ENCODE data around the gene WDR75. TPM values are rescaled to one million over a fixed set of nuclear protein-coding genes. Genes with fewer than 3 reads are reported as not detected.
A peak's percentile ranks its signal among the peaks of the same experiment; 100 is the strongest.

Gene WDR75
- total and polyA plus RNA-seq, 9 of the 15 experiments (the other 6 are each of a cell fraction or from before 2014, with no cell fraction given) = 50.9 to 111 (median 76.4) TPM

DNA sequence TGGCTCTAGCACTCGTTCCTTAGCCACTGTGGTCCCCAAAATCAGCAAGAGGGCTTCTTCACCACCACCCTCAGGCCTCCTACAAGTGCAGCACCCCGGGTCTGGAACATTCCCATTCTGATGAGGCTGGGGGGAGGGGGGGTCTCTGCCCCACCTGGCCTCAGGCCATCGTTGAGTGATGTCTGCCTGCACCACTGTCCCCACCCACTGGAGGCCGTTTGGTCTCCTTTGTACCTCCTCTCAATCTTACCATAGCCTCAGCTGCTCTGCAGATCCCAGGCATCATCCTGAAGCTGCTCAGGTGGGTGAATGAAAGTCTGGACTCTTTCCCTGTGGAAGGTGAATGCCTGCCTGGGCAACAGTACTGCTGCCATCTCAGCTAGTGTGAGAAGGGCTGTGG is 42.3 kb downstream of the WDR75 start:
- ChIA-PET POLR2A (no interaction called here), CTCF (ENCODE audit: low intra/inter-chr PET ratio) (no interaction called here)
- Histone ChIP-seq H3K9ac (ENCODE audit: insufficient read depth in 1 of 2, low read depth in 2 of 2, low read length in 2 of 2) (no peak overlapping the region), H3K4me1 (replicated peaks in 1 of 2; ENCODE audit: control insufficient read depth in 2 of 2, insufficient read depth in 2 of 2, low read length in 2 of 2) (no peaks in the 10 kb centered on the region; a peak in 1 of 5 replicates), H3K9me1 (ENCODE audit: control insufficient read depth, insufficient read depth, low read length) (no peaks in the 10 kb centered on the region), H3K36me3 (ENCODE audit: control insufficient read depth, insufficient read depth, low read length) (no peaks in the 10 kb centered on the region), H3K79me2 (ENCODE audit: control insufficient read depth, insufficient read depth, low read length) (no peaks in the 10 kb centered on the region), H3K9me3 (replicated peaks; ENCODE audit: control insufficient read depth, insufficient read depth, low read depth, low read length) (no peaks in the 10 kb centered on the region), H3K27me3 (ENCODE audit: control insufficient read depth in 2 of 2, insufficient read depth in 2 of 2, low read length in 2 of 2) (no peaks in the 10 kb centered on the region), H3K27ac (ENCODE audit: extremely low read depth, low read depth, low read length) (no peak overlapping the region), H4K20me1 (replicated peaks; ENCODE audit: control insufficient read depth, insufficient read depth, low read length) (no peaks in the 10 kb centered on the region), H3K4me3 (no peak overlapping the region), H3K4me2 (ENCODE audit: insufficient read depth, low read length) (no peak overlapping the region), H2AFZ (ENCODE audit: low read depth, low read length) (no peak overlapping the region)
- FAIRE-seq = no peak
- intact Hi-C loops (cut with micrococcal nuclease) (no loop called here), in situ Hi-C loops (cut with MboI) (loop anchor here (10.0 to 25.0 kb wide), 2 partner anchors 151 to 579 kb away; partner anchors contain the start of gene MSTN)
- BruUV-seq (replicated peaks) = no TSS peak
- DNase-seq (ENCODE audit: extremely low read depth in 1 of 4, low spot score in 3 of 4) = no peak
- ATAC-seq = peak; percentile 42; the same call in 1 of the 3 replicates
- TF ChIP-seq ZBTB7A (IDR thresholded peaks at IDR 0.05; ENCODE audit: borderline replicate concordance, control insufficient read depth, low read depth, low read length) (peak; percentile 44; the same call in 1 of the 2 replicates), TCFL5 (CRISPR knock-in tag; conservative IDR thresholded peaks at IDR 0.05) (no peak), POLR2B (IDR thresholded peaks at IDR 0.05; ENCODE audit: low read depth, partially characterized antibody) (no peak)
- TF ChIP-seq, protein P1, sequence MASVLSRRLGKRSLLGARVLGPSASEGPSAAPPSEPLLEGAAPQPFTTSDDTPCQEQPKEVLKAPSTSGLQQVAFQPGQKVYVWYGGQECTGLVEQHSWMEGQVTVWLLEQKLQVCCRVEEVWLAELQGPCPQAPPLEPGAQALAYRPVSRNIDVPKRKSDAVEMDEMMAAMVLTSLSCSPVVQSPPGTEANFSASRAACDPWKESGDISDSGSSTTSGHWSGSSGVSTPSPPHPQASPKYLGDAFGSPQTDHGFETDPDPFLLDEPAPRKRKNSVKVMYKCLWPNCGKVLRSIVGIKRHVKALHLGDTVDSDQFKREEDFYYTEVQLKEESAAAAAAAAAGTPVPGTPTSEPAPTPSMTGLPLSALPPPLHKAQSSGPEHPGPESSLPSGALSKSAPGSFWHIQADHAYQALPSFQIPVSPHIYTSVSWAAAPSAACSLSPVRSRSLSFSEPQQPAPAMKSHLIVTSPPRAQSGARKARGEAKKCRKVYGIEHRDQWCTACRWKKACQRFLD (CRISPR knock-in tag; IDR thresholded peaks at IDR 0.05) = no peak
- 5% methylated on average over 2 of the region's 4 CpGs for WGBS (ENCODE audit: insufficient coverage, low coverage, missing lambda C conversion rate)
